ENCODE data around the gene SCEL.
"Not testable (repeated sequence)": the region's sequence is repeated elsewhere in the genome, so short reads cannot be mapped to it uniquely, and the experiment has no call there.

SCEL gene

GRCh38 chr13:77514336-77514726 is 21.2 kb upstream of the SCEL start:
- DNase-seq (ENCODE audit: low spot score in 2 of 2) (no peak), ATAC-seq (no peak)
- no peak overlapping the region for H3K27ac Mint-ChIP-seq
- no peaks in the 10 kb centered on the region for H3K9me3 Mint-ChIP-seq
- H3K36me3 Mint-ChIP-seq: no peaks in the 10 kb centered on the region
- no peak overlapping the region for H3K4me3 Mint-ChIP-seq
- H3K4me1 Mint-ChIP-seq: peaks cover 29% of the 10 kb centered on the region

GRCh38 chr13:77515785-77516184 is 19.7 kb upstream of the SCEL start:
- Mint-ChIP-seq H3K4me1 (peaks cover 19% of the 10 kb centered on the region), H3K36me3 (no peaks in the 10 kb centered on the region), H3K9me3 (no peaks in the 10 kb centered on the region), H3K27ac (no peak overlapping the region), H3K4me3 (no peak overlapping the region)
- no peak for ATAC-seq
- no peak for DNase-seq (ENCODE audit: low spot score in 2 of 2)

GRCh38 chr13:77516342-77516789 is 19.1 kb upstream of the SCEL start:
- Mint-ChIP-seq H3K4me1 (peaks cover 19% of the 10 kb centered on the region), H3K27ac (no peak overlapping the region), H3K4me3 (no peak overlapping the region), H3K9me3 (no peaks in the 10 kb centered on the region), H3K36me3 (no peaks in the 10 kb centered on the region)
- ATAC-seq (peak; percentile 95), DNase-seq (ENCODE audit: low spot score in 2 of 2) (peak in 1 of 2 donors; percentile 58)

GRCh38 chr13:77518266-77518665 is 17.2 kb upstream of the SCEL start:
- Mint-ChIP-seq H3K4me1 (peaks cover 19% of the 10 kb centered on the region), H3K4me3 (no peak overlapping the region), H3K27ac (no peak overlapping the region), H3K36me3 (no peaks in the 10 kb centered on the region), H3K9me3 (no peaks in the 10 kb centered on the region)
- ATAC-seq (no peak), DNase-seq (ENCODE audit: low spot score in 2 of 2) (no peak)

GRCh38 chr13:77519396-77519795 is 16.1 kb upstream of the SCEL start:
- not testable (repeated sequence) for H3K9me3 Mint-ChIP-seq; ATAC-seq; DNase-seq (ENCODE audit: low spot score in 2 of 2); H3K27ac Mint-ChIP-seq; H3K36me3 Mint-ChIP-seq; H3K4me3 Mint-ChIP-seq
- H3K4me1 Mint-ChIP-seq: peaks cover 19% of the 10 kb centered on the region

- peaks cover 17% of the 10 kb centered on the region for H3K4me1 Mint-ChIP-seq
- no peak overlapping the region for H3K27ac Mint-ChIP-seq
- no peak overlapping the region for H3K4me3 Mint-ChIP-seq
- DNase-seq (ENCODE audit: low spot score in 2 of 2) (no peak), ATAC-seq (no peak)
- no peaks in the 10 kb centered on the region for H3K9me3 Mint-ChIP-seq
- H3K36me3 Mint-ChIP-seq: no peaks in the 10 kb centered on the region
These were observed 15.7 kb upstream of the SCEL start for GRCh38 chr13:77519808-77520207.

GRCh38 chr13:77521194-77521593 is 14.3 kb upstream of the SCEL start:
- Mint-ChIP-seq H3K9me3 (no peaks in the 10 kb centered on the region), H3K27ac (no peak overlapping the region), H3K36me3 (no peaks in the 10 kb centered on the region), H3K4me1 (peaks cover 13% of the 10 kb centered on the region), H3K4me3 (no peak overlapping the region)
- no peak for DNase-seq (ENCODE audit: low spot score in 2 of 2)
- ATAC-seq: peak; percentile 56

- H3K4me3 Mint-ChIP-seq: no peak overlapping the region
- peak; percentile 13 for ATAC-seq
- H3K4me1 Mint-ChIP-seq: peaks cover 9% of the 10 kb centered on the region
- no peak overlapping the region for H3K27ac Mint-ChIP-seq
- no peak for DNase-seq (ENCODE audit: low spot score in 2 of 2)
- H3K9me3 Mint-ChIP-seq: no peaks in the 10 kb centered on the region
- H3K36me3 Mint-ChIP-seq: no peaks in the 10 kb centered on the region
These were observed 13.7 kb upstream of the SCEL start for GRCh38 chr13:77521595-77522367.

GRCh38 chr13:77522444-77522843 is 13.1 kb upstream of the SCEL start:
- DNase-seq (ENCODE audit: low spot score in 2 of 2) (no peak), ATAC-seq (no peak)
- Mint-ChIP-seq H3K36me3 (no peaks in the 10 kb centered on the region), H3K4me1 (peaks cover 9% of the 10 kb centered on the region), H3K9me3 (no peaks in the 10 kb centered on the region), H3K4me3 (no peak overlapping the region), H3K27ac (no peak overlapping the region)

GRCh38 chr13:77523386-77523785 is 12.1 kb upstream of the SCEL start:
- ATAC-seq (no peak), DNase-seq (ENCODE audit: low spot score in 2 of 2) (no peak)
- Mint-ChIP-seq H3K36me3 (no peaks in the 10 kb centered on the region), H3K27ac (no peak overlapping the region), H3K4me1 (peaks cover 9% of the 10 kb centered on the region), H3K9me3 (no peaks in the 10 kb centered on the region), H3K4me3 (no peak overlapping the region)

GRCh38 chr13:77523834-77524728 is 11.4 kb upstream of the SCEL start:
- ATAC-seq (no peak), DNase-seq (ENCODE audit: low spot score in 2 of 2) (no peak)
- no peaks in the 10 kb centered on the region for H3K9me3 Mint-ChIP-seq
- peaks cover 9% of the 10 kb centered on the region for H3K4me1 Mint-ChIP-seq
- no peak overlapping the region for H3K27ac Mint-ChIP-seq
- no peak overlapping the region for H3K4me3 Mint-ChIP-seq
- no peaks in the 10 kb centered on the region for H3K36me3 Mint-ChIP-seq

GRCh38 chr13:77528414-77528813 is 7.1 kb upstream of the SCEL start:
- DNase-seq (ENCODE audit: low spot score in 2 of 2) (no peak), ATAC-seq (no peak)
- Mint-ChIP-seq H3K4me1 (peaks cover 8% of the 10 kb centered on the region), H3K36me3 (no peaks in the 10 kb centered on the region), H3K4me3 (no peak overlapping the region), H3K27ac (no peak overlapping the region), H3K9me3 (no peaks in the 10 kb centered on the region)

GRCh38 chr13:77528834-77529500 is 6.5 kb upstream of the SCEL start:
- Mint-ChIP-seq H3K36me3 (no peaks in the 10 kb centered on the region), H3K4me1 (peaks cover 3% of the 10 kb centered on the region), H3K9me3 (no peaks in the 10 kb centered on the region), H3K4me3 (no peak overlapping the region), H3K27ac (no peak overlapping the region)
- peak in 1 of 2 donors; percentile 50 for DNase-seq (ENCODE audit: low spot score in 2 of 2)
- ATAC-seq: peak; percentile 93

- no peak for ATAC-seq
- Mint-ChIP-seq H3K36me3 (no peaks in the 10 kb centered on the region), H3K9me3 (no peaks in the 10 kb centered on the region), H3K27ac (no peak overlapping the region), H3K4me1 (no peaks in the 10 kb centered on the region), H3K4me3 (no peak overlapping the region)
- no peak for DNase-seq (ENCODE audit: low spot score in 2 of 2)
These were observed 6.0 kb upstream of the SCEL start for GRCh38 chr13:77529501-77529840.

GRCh38 chr13:77530875-77531274 is 4.6 kb upstream of the SCEL start:
- ATAC-seq: no peak
- Mint-ChIP-seq H3K27ac (no peak overlapping the region), H3K4me1 (no peaks in the 10 kb centered on the region), H3K36me3 (no peaks in the 10 kb centered on the region), H3K4me3 (no peak overlapping the region), H3K9me3 (no peaks in the 10 kb centered on the region)
- DNase-seq (ENCODE audit: low spot score in 2 of 2): no peak
